Activated CD8-positive, alpha-beta memory T cell treated with anti-CD3 and anti-CD28 coated beads, Interleukin-2, amount 50 U/mL, for 48 hours (primary cell): ENCODE data around the gene BEST1.
"Not testable (repeated sequence)": the region's sequence is repeated elsewhere in the genome, so short reads cannot be mapped to it uniquely, and the experiment has no call there.

Source experiments
- DNase-seq: peaks from one replicate; pipeline ENCODE4 v3.0.0-alpha.2; 2020

BEST1 gene

GRCh38 chr11:61949169-61950034, 749 bp upstream of the BEST1 start:
- no peak for DNase-seq

- DNase-seq, result no peak
Observed at GRCh38 chr11:61951484-61952135, 1.5 kb downstream of the BEST1 start.

- no peak for DNase-seq
Observed at GRCh38 chr11:61952882-61953281, 2.7 kb downstream of the BEST1 start.

DNA sequence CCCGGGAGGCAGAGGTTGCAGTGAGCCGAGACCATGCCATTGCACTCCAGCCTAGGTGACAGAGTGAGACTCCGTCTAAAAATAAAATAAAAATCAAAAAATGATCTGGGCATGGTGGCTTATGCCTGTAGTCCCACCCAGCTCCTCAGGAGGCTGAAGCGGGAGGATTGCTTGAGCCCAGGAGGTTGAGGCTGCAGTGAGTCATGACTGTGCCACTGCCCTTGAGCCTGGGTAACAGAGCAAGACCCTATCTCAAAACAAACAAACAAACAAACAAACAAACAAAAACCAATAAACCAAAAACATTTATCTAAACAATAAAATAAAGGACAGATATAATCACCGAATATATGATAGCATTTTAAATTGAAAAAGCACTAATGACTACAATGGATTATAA, 3.5 kb downstream of the BEST1 start:
- DNase-seq, result not testable (repeated sequence)

- no peak for DNase-seq
Observed at GRCh38 chr11:61954106-61954850, 4.1 kb downstream of the BEST1 start.

DNA sequence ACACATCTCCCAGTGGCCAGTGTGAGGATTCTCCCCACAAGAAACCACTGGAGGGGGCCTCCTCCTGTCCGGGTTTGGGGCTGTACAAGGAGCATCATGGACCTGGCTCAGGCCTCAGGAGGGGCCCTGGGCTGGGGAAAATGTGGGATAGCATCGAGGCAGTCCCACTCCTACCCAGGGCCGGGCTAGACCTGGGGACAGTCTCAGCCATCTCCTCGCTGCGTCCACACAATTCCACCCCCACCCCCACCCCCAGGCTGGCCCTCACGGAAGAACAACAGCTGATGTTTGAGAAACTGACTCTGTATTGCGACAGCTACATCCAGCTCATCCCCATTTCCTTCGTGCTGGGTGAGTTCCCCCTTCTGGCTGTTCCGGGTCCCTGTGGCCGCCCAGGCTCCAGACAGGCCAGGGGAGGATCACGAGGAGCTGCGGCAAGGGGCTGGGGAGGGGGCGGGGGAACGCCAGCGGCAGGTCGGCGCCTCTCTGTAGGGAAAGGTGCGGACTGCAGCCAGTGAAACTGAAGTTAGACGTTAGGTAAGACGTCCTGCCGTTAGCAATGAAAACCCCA, 4.8 kb downstream of the BEST1 start:
- DNase-seq, result no peak

DNA sequence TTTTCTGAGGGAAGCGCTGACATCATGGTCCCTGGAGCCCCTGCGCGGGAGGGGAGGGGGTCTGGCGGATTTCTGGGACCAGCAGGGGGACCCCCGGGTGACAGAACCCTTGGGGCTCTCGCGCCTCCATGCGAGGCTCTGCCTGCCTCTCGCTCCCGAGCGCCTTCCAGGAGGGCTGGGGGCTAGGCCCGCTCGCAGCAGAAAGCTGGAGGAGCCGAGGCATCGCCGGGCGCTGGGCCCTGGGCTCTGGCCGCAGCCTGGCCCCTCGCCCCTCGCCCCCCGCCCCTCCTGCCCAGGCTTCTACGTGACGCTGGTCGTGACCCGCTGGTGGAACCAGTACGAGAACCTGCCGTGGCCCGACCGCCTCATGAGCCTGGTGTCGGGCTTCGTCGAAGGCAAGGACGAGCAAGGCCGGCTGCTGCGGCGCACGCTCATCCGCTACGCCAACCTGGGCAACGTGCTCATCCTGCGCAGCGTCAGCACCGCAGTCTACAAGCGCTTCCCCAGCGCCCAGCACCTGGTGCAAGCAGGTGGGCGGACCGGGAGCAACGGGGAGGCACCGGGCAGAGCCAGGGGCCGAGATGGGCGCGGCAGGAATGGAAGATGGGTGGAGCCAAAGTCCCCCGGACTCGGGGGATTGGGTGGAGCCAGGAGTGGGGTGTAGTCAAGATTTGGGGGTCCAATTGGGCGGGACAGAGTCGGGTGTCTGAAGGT, 5.4 kb downstream of the BEST1 start:
- DNase-seq, result no peak

- DNase-seq, result no peak
Observed at GRCh38 chr11:61956191-61957020, 6.3 kb downstream of the BEST1 start.

DNA sequence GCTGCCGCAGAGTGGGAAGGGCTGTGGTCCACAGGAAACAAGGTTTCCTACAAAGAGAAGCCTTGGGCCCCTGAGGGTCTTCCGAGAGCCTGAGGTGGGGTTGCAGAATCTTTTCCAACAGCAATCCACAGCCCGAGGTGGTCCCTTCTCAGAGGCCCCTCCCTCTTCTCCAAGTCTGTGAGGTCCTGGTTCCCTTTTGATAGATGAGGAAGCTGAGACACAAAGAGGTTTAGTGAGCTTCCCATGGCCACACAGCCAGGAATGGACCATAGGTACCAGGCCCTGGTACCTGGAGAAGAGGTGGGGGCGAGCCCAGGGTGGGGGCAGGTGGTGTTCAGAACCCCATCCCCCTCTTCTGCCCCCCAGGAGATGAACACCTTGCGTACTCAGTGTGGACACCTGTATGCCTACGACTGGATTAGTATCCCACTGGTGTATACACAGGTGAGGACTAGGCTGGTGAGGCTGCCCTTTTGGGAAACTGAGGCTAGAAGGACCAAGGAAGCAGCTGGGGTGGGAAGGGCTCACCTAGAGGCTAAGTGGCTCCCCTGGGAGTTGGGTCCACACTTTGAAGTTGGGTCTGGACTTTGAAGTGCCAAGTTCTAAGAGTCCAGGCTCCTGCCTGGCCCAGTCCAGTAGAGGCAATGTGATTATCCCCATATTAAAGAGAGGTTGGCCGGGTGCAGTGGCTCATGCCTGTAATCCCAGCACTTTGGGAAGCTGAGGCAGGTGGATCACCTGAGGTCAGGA, 7.0 kb downstream of the BEST1 start:
- DNase-seq, result no peak

- no peak for DNase-seq
Observed at GRCh38 chr11:61958590-61958989, 8.4 kb downstream of the BEST1 start.

GRCh38 chr11:61959114-61959513, 9.0 kb downstream of the BEST1 start:
- no peak for DNase-seq

GRCh38 chr11:61959678-61960077, 9.5 kb downstream of the BEST1 start:
- peak; percentile 32 for DNase-seq

DNA sequence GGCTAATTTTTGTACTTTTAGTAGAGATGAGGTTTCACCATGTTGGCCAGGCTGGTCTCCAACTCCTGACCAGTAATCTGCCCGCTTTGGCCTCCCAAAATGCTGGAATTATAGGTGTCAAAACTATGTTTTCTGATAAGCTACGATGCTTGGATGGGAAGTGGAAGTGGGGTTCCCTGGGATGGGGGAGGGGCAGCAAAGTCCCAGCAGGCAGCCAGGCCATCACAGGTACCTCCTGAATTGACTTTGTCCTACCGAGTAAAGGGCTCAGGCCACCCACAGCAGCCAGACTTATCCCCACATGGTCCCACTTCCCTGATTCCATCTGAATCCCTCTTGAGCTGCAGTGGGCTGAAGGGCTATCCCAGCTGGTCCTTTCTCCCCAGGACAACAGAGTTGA, 10.4 kb downstream of the BEST1 start:
- peak; percentile 23 for DNase-seq

DNA sequence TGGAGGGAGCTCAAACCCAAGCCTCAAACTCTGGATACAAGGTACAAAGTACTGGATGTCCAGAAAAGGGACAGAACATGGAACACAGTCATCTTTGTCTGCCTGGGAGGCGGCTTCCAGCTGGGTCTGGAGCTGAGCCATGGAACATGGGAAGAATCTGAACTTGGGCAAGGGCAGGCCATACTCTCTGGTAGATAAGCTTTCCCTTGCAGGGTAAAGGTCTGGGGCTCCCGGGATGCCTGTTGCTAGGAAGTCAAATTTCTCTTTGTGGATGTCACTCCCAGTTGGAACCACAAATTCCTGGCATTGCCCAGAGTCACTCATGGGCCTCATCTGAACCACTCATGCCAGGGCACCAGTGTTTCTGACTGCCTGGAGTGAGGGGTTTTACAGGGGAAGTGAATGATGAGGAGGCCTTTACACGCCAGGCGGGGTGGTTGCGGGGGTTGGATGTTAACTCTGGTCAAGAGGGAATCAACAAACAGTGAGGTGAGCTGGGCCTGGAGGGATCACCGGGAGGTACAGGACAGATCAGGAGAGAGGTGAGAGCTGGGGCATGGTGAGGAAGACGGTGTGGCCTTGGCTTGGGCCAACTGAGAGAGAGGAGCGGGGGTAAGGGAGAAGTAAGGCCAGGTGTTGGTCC, 11.5 kb downstream of the BEST1 start:
- peak; percentile 45 for DNase-seq

DNA sequence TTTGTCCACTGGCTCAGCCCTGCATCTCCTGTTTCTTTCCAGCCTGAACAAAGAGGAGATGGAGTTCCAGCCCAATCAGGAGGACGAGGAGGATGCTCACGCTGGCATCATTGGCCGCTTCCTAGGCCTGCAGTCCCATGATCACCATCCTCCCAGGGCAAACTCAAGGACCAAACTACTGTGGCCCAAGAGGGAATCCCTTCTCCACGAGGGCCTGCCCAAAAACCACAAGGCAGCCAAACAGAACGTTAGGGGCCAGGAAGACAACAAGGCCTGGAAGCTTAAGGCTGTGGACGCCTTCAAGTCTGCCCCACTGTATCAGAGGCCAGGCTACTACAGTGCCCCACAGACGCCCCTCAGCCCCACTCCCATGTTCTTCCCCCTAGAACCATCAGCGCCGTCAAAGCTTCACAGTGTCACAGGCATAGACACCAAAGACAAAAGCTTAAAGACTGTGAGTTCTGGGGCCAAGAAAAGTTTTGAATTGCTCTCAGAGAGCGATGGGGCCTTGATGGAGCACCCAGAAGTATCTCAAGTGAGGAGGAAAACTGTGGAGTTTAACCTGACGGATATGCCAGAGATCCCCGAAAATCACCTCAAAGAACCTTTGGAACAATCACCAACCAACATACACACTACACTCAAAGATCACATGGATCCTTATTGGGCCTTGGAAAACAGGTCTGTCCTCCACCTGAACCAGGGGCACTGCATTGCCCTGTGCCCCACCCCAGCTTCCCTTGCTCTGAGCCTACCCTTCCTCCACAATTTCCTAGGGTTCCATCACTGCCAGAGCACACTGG, 12.3 kb downstream of the BEST1 start:
- no peak for DNase-seq

GRCh38 chr11:61963016-61963281, 12.8 kb downstream of the BEST1 start:
- DNase-seq, result peak; percentile 51

DNA sequence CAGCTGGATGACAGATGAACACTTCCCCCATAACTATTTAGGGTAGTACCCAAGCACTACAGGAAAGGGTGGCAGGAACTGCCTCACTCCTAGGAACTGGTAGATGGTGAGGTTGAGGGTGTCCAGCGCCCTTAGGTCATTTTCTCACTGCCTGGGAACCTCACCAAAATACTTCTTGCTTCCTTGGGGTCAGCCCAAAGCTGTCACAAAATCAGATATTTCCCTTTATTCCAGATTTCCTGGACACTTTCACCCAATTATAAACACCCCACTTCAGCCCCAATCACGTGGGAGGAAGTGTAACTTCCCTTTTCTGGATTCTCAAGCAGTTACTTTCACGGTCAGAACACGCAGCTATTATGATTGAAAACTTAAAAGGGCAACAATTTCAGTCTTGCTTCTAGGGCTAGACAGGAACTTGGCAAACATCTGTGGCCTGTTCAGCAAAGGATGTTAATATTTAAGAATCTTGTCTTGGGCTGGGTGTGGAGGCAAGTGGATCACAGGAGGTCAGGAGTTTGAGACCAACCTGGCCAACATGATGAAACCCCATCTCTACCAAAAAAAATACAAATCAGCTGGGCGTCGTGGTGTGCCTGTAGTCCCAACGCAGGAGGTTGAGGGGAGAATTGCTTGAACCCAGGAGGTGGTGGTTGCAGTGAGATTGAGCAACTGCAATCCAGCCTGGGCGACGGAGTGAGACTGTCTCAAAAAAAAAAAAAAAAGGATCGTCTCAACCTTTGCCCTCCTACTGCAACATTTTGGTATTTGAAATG, 13.3 kb downstream of the BEST1 start:
- DNase-seq, result peak; percentile 45

GRCh38 chr11:61964058-61964665, 14.0 kb downstream of the BEST1 start:
- peak; percentile 43 for DNase-seq
